Endometrial microvascular endothelial cells (primary cell): Measurements from ENCODE around the gene PSMC4. TPM values are rescaled to one million over a fixed set of nuclear protein-coding genes. Genes with fewer than 3 reads are reported as not detected.
"Not testable (repeated sequence)": the region's sequence is repeated elsewhere in the genome, so short reads cannot be mapped to it uniquely, and the experiment has no call there.

Experiments
- in situ Hi-C: cut with HindIII; loops from 2 replicates; pipeline ENCODE4 v1.10.0; 2017; ENCODE audit warnings: low sequenced_read_pairs, low pct_unique_long_range_greater_than_20kb; ENCODE audit errors: inconsistent ontology term
- total RNA-seq: library from RNA; depleted of rRNA; stranded (reverse); fragments of >200 nt; gene quantifications from one replicate; pipeline ENCODE4 v1.2.3, GENCODE V29; 2015; ENCODE audit errors: inconsistent ontology term

The PSMC4 gene
- total RNA-seq, 1 donor from 2014 or later: 188 TPM

GRCh38 chr19:39941615-39942365 is 29.2 kb upstream of the PSMC4 start:
- in situ Hi-C loops: no loop called here

GRCh38 chr19:39942366-39942730 is 28.6 kb upstream of the PSMC4 start:
- in situ Hi-C loops: no loop called here

GRCh38 chr19:39943586-39943985 is 27.4 kb upstream of the PSMC4 start:
- in situ Hi-C loops: no loop called here

- in situ Hi-C loops: no loop called here
Measured at GRCh38 chr19:39946532-39946931, 24.4 kb upstream of the PSMC4 start.

GRCh38 chr19:39949026-39949747 is 21.8 kb upstream of the PSMC4 start:
- in situ Hi-C loops: no loop called here

GRCh38 chr19:39951065-39951650 is 19.8 kb upstream of the PSMC4 start:
- in situ Hi-C loops: no loop called here

- in situ Hi-C loops: no loop called here
Measured at GRCh38 chr19:39951686-39952085, 19.3 kb upstream of the PSMC4 start.

- in situ Hi-C loops: no loop called here
Measured at GRCh38 chr19:39953915-39954314, 17.1 kb upstream of the PSMC4 start.

GRCh38 chr19:39957886-39958285 is 13.1 kb upstream of the PSMC4 start:
- in situ Hi-C loops: not testable (repeated sequence)

- in situ Hi-C loops: not testable (repeated sequence)
Measured at GRCh38 chr19:39958942-39959341, 12.0 kb upstream of the PSMC4 start.

GRCh38 chr19:39959407-39959806 is 11.6 kb upstream of the PSMC4 start:
- in situ Hi-C loops: not testable (repeated sequence)

- in situ Hi-C loops: no loop called here
Measured at GRCh38 chr19:39963898-39964297, 7.1 kb upstream of the PSMC4 start.

- in situ Hi-C loops: no loop called here
Measured at GRCh38 chr19:39966617-39967016, 4.3 kb upstream of the PSMC4 start.

- in situ Hi-C loops: no loop called here
Measured at GRCh38 chr19:39967561-39967960, 3.4 kb upstream of the PSMC4 start.

GRCh38 chr19:39968789-39969188 is 2.2 kb upstream of the PSMC4 start:
- in situ Hi-C loops: no loop called here

GRCh38 chr19:39969266-39969665 is 1.7 kb upstream of the PSMC4 start:
- in situ Hi-C loops: no loop called here

- in situ Hi-C loops: no loop called here
Measured at GRCh38 chr19:39969681-39970424, 1.1 kb upstream of the PSMC4 start.

- in situ Hi-C loops: no loop called here
Measured at GRCh38 chr19:39970425-39970674, 615 bp upstream of the PSMC4 start.

GRCh38 chr19:39971380-39972035 is 543 bp downstream of the PSMC4 start:
- in situ Hi-C loops: no loop called here
